ENCODE data around the gene SETD1A.

The SETD1A gene

GRCh38 chr16:30983898-30984610 is 26.5 kb downstream of the SETD1A start:
- no peak for DNase-seq

DNA sequence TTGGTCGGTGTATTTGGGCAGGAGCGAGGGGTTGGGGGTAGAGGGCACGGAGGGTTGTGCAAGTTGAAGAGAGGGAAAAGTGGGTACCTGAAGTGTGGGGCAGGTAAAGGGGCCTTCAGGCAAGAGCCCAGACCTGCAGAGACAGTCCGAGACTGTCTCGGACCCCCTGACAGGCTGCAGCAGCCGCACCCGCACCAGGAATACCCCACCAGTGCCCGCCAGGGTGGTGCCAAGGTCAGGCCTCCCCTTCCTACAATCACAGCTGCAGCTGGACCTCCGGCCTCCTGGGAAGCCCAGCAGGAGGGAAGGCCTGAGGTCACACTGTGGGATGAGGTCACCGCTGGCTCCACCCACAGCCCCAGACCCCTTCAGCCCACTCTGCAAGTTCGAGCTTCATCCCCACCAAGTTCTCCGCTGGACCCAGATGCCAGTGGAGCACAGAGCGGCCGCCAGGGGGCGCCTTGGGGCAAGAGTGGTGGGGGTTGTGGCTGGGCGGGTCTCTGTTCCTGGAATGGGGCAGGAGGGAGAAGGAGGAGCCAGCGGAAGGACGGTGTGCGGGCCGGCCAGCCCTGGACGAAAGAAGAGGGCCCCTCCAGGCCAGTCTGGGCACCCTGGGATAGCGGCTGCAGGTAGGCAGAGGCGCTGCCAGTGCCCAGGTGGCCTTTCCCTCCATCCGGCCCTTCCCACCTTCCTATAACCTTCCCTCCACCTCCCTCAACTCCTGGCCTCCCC is 27.3 kb downstream of the SETD1A start, which contains the start of gene HSD3B7:
Gene HSD3B7 (plus strand): TSS at position 539 of the 732 bp plus-strand sequence. CDS start 452 bp downstream, outside the sequence.
- peak; percentile 79 for DNase-seq

DNA sequence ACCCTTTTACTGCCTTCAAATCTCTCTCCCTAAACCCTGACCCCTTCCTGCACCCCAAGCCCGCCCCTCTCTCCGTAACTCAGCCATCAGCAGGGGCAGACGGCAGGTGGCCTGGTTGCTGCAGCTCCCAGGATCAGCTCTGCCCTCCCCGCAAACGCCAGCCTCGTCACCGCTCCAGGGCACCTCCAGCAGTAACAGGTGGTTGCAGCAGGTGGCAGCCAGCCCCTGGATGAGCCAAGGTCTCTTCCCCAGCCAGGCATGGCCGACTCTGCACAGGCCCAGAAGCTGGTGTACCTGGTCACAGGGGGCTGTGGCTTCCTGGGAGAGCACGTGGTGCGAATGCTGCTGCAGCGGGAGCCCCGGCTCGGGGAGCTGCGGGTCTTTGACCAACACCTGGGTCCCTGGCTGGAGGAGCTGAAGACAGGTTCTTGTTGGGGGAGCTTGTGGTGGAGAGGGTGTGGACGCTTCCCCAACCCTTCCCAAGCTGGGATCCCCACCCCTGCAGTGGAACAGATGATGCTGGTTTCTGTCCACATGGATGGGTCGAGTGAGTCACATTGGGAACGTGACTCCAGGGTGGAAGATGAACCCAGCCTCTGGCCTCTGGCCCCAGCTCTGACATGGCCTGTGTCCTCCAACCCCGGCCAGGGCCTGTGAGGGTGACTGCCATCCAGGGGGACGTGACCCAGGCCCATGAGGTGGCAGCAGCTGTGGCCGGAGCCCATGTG is 28.0 kb downstream of the SETD1A start:
- DNase-seq = no peak

- no peak for DNase-seq
Measured at GRCh38 chr16:30986129-30986991, 28.8 kb downstream of the SETD1A start.

- no peak for DNase-seq
Measured at GRCh38 chr16:30987581-30988190, 30.1 kb downstream of the SETD1A start.

DNA sequence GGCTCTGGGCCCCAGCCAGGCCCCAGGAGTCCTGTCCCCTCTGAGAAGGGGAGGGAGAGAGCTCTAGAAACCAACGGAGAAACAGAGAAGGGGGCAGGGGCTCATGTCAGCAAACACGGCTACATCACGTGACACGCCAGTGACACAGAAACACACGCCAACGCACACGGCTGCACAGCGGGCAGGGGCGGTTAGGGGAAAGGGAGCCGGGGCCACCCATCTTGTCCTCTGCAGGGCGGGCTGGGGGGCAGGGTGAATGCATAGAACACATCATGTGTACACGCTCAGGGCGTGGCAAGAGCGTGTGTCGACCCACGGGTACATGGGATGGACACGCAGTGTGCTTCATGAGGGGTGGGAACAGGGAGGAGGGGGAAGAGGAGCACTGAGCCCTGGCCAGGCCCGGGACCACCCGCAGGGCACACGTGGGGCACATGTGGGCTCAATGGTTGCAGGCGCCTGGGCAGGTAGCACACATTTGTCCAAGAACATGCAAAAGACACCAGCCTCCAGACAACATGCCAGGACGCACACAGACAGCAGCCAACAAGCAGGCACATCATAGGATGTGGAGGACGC is 32.0 kb downstream of the SETD1A start:
- no peak for DNase-seq

GRCh38 chr16:30990105-30990504 is 32.6 kb downstream of the SETD1A start:
- no peak for DNase-seq

DNA sequence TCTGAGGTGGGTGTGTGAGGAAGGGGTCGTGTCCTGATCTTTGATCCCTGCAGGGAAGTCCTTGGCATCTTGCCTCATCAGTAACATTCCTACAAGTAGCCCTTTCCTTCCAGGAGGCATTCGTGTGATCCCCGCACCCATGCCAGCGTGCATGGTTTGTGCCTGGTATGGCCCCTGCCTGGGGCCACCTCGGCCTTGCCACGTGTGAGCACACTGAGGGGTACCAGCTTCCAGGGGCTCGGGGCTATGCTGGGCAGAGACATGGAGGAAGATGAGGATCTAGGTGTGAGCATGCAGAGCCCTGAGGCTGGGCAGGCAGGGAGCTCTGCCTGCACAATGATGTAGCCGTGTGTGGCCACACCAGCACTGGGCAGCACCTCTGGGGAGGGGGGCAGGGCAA is 33.5 kb downstream of the SETD1A start:
- DNase-seq = no peak

DNA sequence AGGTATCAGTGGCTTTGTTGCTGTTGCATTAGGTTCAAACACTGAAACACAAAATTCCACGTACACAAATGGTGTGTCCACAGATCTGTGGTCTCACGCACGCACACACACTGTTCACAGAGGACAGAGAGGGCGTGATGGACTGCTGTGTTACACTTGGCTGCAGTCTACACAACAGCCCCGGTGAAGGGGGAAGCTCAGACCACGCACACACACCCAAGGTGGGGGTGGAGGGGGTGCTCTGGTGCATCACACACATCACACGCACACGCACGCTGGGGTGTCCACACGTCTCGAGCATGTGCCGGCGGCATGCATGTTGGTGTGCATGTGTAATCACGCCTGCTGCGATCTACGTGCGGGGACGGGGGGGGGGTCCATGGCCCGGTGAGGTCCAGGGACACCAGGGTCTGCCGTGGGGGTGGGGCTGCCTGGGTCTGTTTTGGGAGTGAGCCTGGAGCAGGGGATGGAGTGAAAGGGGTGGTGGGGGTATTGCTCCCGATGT is 34.8 kb downstream of the SETD1A start:
- DNase-seq = no peak

DNA sequence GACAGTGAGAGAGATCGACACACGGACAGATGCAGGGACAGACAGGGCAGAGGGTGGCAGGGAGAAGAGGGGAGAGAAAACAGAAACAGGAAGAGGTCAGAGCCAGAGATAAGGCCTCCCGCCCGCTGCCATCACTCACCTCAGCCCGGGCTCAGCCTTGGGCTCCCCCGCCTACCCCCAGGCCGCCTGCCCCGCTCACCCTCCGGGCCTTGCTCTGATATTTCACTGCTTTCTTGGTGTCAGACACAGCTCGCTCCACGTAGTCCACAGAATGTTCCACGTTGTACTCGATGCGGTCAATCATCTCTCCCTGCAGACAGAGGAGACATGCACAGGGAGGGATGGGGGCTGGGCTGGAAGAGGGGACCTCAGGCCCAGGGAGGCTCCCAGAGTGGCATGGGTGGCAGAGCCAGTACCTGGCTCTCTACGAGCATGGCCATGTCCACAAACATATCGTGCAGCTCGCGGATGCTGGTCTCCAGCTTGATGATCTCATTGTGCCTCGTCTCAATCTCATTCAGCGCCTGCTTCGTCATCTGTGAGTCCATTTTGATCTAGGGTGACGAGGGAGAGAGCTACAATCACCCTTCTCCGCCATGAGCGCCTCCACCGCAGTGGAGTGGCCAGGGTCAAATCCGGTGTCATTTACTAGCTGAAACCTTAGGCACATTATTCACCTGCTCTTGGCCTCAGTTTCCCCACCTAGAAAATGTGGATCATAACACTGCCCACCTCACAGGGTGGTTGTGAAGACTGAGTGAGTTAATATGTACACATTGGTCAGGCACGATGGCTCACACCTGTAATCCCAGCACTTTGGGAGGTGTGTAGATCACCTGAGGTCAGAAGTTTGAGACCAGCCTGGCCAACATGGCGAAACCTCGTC is 35.6 kb downstream of the SETD1A start:
- DNase-seq = no peak

DNA sequence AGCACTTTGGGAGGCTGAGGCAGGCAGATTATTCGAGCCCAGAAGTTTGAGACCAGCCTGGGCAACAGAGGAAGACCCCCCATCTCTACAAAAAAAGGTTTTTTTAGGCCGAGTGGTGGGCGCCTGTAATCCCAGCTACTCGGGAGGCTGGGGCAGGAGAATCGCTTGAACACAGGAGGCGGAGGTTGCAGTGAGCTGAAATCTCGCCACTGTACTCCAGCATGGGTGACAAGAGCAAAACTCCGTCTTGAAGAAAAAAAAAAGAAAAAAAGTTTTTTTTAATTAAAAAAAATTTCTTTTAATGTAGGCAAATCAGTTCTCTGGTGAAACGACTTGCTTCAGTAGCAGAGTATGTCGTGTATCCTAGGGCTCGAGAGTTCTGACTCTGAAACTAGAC is 38.4 kb downstream of the SETD1A start:
- no peak for DNase-seq

DNA sequence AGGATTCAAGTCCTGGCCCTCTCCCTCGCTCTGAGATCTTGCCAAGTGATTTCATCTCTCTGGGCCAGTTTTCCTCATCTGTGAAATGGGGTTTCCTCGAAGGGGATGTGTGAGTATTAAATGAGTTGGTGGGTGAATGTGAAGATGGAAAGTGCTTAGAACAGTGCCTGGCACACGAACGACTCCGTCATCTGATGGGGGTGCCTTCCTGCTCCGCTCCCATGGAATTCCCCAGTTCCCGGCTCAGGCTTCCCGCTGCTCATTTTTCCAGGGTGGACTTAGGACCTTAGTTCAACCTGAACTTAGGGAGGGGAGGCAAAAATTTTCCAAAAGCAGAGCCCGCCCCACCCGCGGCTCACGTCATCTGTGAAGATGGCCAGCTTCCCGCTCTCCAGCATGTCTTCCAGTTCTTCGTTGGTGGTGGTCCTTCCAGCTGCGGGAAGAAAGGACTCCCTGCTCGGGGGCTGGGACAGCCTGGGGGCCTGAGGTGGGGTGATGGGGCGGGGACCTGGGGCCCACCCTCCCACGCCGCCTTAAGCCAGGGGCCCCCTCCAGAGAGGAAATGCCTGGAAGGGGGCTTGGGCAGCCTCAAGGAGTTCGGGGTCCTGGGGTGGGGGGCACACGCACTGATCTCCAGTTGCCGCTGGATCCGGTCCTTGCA is 38.9 kb downstream of the SETD1A start:
- DNase-seq = no peak

- peak; percentile 86 for DNase-seq
Measured at GRCh38 chr16:30996985-30997724, 39.6 kb downstream of the SETD1A start.

GRCh38 chr16:30997725-30998711 is 40.5 kb downstream of the SETD1A start:
- DNase-seq = no peak

DNA sequence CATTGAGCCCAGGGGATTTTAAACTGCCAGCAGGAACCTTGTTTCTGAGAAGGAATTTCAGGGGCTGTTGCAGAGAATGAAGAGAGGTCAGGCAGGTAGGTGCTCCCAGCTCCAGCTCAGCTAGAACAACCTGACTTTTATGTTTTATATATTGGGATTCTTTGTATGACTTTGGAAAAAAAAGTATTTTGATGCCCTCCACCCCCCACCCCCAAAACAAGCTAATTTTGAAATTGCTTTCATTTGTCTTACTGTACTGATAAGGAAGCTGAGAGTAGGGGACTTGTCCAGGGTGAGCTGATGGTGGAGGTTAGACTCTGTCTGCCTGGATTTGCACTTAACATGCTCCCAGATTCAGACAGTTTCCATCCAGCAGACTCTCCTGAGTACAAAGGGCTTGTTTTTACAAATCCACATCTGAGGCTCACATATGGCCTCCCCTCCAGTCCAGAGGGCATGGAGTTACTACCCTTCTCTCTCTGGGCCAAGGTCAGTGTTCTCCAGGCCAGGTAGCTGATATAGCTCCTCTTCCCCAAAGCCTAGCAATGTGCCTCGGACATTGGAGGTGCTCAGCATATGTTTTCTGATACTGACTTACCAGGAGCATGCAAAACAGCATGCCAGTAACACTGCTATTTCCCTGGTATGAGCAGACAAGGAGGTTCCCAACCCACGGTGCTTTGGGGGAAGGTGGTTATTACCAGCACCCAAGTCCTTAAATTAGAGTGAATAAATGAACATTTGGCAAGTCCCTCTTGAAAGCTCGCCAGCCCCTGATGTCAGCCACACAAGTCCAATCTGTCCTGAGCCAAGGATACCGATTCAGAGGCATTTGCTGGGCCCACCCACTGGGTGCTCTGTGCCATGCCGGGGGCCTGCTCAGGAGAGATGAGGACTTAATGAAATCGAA is 41.6 kb downstream of the SETD1A start:
- DNase-seq = no peak

DNA sequence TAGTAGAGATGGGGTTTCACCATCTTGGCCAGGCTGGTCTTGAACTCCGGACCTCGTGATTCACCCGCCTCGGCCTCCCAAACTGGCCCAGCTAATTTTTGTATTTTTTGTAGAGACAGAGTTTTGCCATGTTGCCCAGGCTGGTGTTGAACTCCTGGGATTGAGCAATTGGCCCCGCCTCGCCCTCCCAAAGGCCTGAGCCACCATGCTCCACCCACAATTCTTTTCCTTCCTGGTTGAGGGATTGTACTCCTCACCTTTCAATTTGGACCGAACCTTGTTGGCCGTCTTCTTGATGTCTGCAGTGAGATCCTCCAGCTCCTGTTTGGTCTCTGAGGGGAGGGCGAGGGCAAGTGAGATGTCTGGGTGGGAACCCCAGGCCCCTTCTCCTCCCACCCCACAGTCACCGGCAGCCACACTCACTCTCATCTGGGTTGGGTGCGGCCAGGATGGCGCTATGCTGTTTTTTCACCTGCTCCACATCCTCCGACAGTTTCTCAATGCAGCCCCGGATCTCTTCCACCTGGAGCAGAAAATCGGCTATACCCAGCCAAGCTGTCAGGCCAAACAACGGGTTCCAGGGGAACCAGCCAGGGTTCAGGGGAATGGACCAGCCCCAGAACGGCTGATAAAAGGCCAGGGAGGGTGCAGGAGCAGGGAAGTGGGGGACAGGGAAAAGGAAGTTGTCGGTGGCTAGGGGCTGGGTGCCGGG is 43.3 kb downstream of the SETD1A start:
- DNase-seq = no peak

Data from CD4-positive, alpha-beta T cell treated with Interleukin-12 subunit alpha and Interleukin-12 subunit beta, for 1 hour (primary cell).